Measurements from ENCODE around the gene SLC35F3. TPM values are rescaled to one million over a fixed set of nuclear protein-coding genes. Genes with fewer than 3 reads are reported as not detected.
A peak's percentile ranks its signal among the peaks of the same experiment; 100 is the strongest.

The SLC35F3 gene
- total RNA-seq, 1 donor from 2014 or later = 2.6 TPM

DNA sequence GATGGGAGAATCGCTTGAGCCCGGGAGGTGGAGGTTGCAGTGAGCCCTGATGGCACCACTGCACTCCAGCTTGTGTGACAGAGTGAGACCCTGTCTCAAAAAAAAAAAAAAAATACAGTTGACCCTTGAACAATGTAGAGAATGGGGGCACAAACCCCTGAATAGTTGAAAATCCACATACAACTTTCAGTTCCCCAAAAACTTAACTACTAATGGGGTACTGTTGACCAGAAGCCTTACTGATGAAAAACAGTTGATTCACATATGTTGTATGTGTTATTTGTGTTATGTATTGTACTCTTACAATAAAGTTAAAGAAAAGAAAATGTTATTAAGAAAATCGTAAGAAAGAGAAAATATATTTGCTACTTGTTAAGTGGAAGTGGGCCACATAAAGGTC, 417.6 kb downstream of the SLC35F3 start:
- no peak for TF ChIP-seq CTCF (conservative IDR thresholded peaks at IDR 0.05)
- H3K27me3 Mint-ChIP-seq (ENCODE audit: low read depth) = peaks cover 35% of the 10 kb centered on the region
- no peaks in the 10 kb centered on the region for H3K9me3 Mint-ChIP-seq
- no peak for DNase-seq (ENCODE audit: low read depth, low spot score)
- H3K36me3 Mint-ChIP-seq (ENCODE audit: low read depth) = no peaks in the 10 kb centered on the region
- H3K4me1 Mint-ChIP-seq = peaks cover 11% of the 10 kb centered on the region
- no peak overlapping the region for H3K4me3 Mint-ChIP-seq
- H3K27ac Mint-ChIP-seq (ENCODE audit: unreplicated experiment) = no peak overlapping the region

GRCh38 chr1:234322979-234323378, 418.5 kb downstream of the SLC35F3 start:
- H3K27me3 Mint-ChIP-seq (ENCODE audit: low read depth) = peaks cover 30% of the 10 kb centered on the region
- peaks cover 5% of the 10 kb centered on the region for H3K4me1 Mint-ChIP-seq
- peak; percentile 33 for TF ChIP-seq CTCF (conservative IDR thresholded peaks at IDR 0.05)
- no peak overlapping the region for H3K4me3 Mint-ChIP-seq
- DNase-seq (ENCODE audit: low read depth, low spot score) = peak; percentile 10
- H3K36me3 Mint-ChIP-seq (ENCODE audit: low read depth) = no peaks in the 10 kb centered on the region
- H3K9me3 Mint-ChIP-seq = no peaks in the 10 kb centered on the region
- no peak overlapping the region for H3K27ac Mint-ChIP-seq (ENCODE audit: unreplicated experiment)

- H3K9me3 Mint-ChIP-seq = no peaks in the 10 kb centered on the region
- peaks cover 30% of the 10 kb centered on the region for H3K27me3 Mint-ChIP-seq (ENCODE audit: low read depth)
- H3K4me1 Mint-ChIP-seq = peaks cover 5% of the 10 kb centered on the region
- H3K36me3 Mint-ChIP-seq (ENCODE audit: low read depth) = no peaks in the 10 kb centered on the region
- no peak overlapping the region for H3K27ac Mint-ChIP-seq (ENCODE audit: unreplicated experiment)
- DNase-seq (ENCODE audit: low read depth, low spot score) = no peak
- no peak for TF ChIP-seq CTCF (conservative IDR thresholded peaks at IDR 0.05)
- no peak overlapping the region for H3K4me3 Mint-ChIP-seq
Measured at GRCh38 chr1:234324821-234325220, 420.3 kb downstream of the SLC35F3 start.

DNA sequence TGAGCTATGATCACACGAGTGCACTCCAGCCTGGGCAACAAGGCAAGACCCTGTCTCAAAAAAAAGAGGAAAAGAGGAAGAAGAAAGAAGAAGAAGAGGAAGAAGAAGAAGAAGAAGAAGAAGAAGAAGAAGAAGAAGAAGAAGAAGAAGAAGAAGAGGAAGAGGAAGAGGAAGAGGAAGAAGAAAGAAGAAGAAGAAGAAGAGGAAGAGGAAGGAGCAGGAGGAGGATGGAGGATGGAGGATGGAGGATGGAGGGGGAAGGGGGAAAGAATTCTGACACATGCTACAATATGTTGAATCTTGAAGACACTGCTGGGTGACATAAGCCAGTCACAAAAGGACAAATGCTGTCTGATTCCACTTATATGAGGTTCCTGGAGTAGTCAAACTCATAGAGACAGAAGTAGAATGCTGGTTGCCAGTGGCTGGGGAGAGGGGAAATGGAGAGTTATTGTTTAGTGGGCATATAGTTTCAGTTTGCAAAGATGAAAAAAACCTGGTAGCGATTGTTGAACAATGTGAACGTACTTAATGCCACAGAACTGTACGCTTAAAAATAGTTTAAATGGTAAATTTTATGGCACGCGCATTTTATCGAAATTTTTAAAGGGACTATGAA, 421.5 kb downstream of the SLC35F3 start:
- H3K4me1 Mint-ChIP-seq = peaks cover 5% of the 10 kb centered on the region
- H3K4me3 Mint-ChIP-seq = no peak overlapping the region
- H3K9me3 Mint-ChIP-seq = no peaks in the 10 kb centered on the region
- H3K27ac Mint-ChIP-seq (ENCODE audit: unreplicated experiment) = no peak overlapping the region
- DNase-seq (ENCODE audit: low read depth, low spot score) = no peak
- TF ChIP-seq CTCF (conservative IDR thresholded peaks at IDR 0.05) = no peak
- no peaks in the 10 kb centered on the region for H3K36me3 Mint-ChIP-seq (ENCODE audit: low read depth)
- H3K27me3 Mint-ChIP-seq (ENCODE audit: low read depth) = peaks cover 30% of the 10 kb centered on the region

- Mint-ChIP-seq H3K4me3 (no peak overlapping the region), H3K36me3 (ENCODE audit: low read depth) (no peaks in the 10 kb centered on the region), H3K9me3 (no peaks in the 10 kb centered on the region), H3K27ac (ENCODE audit: unreplicated experiment) (no peak overlapping the region), H3K4me1 (peaks cover 5% of the 10 kb centered on the region), H3K27me3 (ENCODE audit: low read depth) (peaks cover 30% of the 10 kb centered on the region)
- peak; percentile 71 for DNase-seq (ENCODE audit: low read depth, low spot score)
- TF ChIP-seq CTCF (conservative IDR thresholded peaks at IDR 0.05) = peak; percentile 83
Measured at GRCh38 chr1:234326497-234327366, 422.3 kb downstream of the SLC35F3 start.

All from neural crest cell (in vitro differentiated cells).